NOMO-1 (cell line): ENCODE results near the gene DNAAF1.
A peak's percentile ranks its signal among the peaks of the same experiment; 100 is the strongest.

Source experiments
- DNase-seq, 2 experiments: peaks; one replicate each; lab custom pipeline; 2025; ENCODE audit not compliant: unreplicated experiment in 2 of 2; lab: John Stamatoyannopoulos, UW

The DNAAF1 gene

DNA sequence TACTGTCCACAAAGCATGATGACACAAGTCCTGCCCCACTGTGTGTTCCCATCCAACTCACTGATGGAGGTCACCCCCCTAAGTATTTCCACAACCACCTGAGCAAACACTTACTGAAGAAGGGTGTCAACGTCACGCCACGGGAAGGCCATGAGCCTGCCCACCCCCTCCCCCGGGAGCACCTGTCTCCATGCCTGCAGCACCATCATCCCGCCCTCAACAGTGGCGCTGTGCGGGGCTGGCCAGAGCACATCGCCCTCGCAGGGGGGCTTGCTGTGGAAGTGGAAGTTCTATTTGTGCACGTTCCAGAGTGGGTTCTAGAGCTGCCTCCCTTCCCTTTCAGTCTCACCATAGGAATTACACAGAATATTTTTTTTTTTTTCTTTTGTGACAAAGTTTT lies 24.1 kb upstream of the DNAAF1 start:
- DNase-seq: no peak

DNA sequence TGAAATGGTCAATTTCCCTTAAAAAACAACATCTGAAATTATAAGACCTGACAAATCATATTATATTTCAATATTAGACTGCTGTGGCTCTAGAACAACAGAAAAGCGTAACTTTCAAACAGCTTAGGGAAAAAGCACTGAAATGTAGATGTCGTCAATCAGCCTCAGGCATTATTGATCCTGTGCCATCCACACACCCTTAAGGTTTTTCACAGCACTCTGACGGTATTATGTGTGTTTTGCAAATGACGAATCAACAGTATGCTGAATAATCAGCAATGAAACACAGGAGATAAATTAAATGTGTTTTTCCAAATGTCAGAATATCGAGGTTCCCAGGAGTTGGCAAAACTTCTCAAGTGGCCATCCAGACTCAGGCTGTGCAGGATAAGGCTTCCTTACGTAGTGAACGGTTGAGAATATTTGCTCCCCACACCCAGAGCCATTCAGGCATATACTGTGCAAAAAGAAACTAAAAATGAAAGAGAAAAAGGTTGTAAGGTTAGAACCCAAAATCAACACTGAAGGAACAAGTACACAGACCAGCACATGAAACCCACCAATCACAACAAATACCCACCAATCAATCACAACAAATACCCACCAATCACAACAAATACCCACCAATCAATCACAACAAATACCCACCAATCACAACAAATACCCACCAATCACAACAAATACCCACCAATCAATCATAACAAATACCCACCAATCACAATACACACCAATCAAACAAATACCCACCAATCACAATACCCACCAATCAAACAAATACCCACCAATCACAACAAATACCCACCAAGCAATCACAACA lies 20.6 kb upstream of the DNAAF1 start:
- no peak for DNase-seq

GRCh38 chr16:84131117-84131516 lies 14.0 kb upstream of the DNAAF1 start:
- DNase-seq: no peak

DNA sequence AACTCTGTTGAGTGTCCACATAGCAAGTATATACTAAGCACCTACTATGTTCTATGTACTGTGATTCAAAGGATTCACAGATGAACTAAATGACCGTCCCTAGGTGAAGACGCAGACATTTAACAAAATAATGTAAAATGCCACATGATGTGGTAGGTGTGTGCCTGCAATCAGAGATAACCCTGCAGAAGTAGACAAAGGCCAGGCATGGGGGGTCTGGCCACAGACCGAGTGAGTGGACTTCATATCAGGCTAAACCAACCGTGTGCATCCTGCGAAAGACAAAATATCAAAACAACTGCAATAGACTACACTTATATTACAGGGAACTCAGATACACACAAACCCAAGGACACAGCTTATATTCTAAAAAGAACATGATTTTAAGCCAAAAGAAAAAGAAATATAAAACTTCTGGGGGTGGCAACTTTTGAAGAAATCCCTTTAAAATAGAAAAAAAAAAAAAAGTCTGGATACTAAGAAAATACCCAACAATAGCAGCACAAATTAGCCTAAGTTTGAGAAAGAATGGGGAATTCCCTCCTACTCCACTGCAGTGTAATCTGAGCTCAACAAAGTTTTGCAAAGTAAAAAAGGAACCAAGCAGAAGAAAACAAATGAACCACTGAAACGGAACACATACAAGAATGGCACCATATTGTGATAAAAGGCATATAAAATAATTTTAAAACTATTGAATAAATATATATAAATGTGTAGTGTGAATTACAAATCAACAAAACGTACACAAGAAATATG lies 12.4 kb upstream of the DNAAF1 start:
- no peak for DNase-seq

GRCh38 chr16:84136331-84137125 lies 8.6 kb upstream of the DNAAF1 start:
- no peak for DNase-seq

- DNase-seq: no peak
These were observed 7.8 kb upstream of the DNAAF1 start for GRCh38 chr16:84137287-84137686.

- no peak for DNase-seq
These were observed 7.2 kb upstream of the DNAAF1 start for GRCh38 chr16:84137769-84138357.

DNA sequence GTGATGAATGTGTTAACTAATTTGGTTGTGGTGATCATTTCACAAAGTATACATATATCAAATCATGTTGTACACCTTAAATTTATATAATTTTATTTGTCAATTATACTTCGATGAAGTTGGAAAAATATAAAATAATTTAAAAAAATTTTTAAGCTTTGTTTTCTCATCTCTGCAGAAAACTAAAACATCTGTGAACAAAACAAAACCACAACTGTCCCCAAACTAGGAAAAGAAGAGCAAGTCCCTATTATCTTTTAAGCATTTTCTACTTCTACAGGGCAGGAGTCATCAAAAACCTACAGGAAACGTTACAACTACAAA lies 6.6 kb upstream of the DNAAF1 start:
- no peak for DNase-seq

DNA sequence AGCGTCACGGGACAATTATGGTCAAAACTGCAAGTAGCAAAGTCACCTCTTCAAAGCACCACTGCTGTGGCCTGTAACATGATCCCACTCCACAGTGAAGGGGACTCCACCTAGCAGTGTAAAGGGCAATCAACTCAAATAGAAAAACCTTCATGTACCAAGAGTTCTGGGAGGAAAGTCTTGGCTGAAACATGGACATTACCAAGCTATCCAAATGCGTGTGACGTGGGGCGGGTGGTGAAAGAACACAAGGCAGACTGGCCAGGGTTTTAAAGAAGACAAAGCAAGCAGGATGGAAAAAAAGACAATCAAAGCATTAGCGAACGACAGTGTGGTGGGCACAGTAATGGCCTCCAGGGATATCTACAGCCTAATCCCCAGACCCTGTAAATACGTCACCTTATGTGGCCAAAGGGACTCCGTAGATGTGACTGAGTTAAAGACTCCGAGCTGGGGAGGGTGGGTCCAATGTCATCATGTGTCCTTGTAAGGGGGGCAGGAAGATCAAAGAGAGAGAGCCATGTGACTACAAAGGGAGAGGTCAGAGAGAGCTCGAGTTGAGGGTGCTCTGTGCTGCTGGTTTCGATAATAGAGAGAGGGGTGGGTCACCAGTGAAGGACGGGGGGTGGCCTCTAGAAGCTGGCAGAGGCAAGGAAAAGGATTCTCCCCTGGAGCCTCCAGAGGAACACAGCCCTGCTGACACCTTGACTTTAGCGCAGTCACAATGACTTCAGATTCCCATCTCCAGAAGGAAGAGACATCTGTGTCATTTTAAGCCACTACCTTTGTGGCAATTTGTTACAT lies 6.1 kb upstream of the DNAAF1 start:
- peak; percentile 5 to 46 for DNase-seq

DNA sequence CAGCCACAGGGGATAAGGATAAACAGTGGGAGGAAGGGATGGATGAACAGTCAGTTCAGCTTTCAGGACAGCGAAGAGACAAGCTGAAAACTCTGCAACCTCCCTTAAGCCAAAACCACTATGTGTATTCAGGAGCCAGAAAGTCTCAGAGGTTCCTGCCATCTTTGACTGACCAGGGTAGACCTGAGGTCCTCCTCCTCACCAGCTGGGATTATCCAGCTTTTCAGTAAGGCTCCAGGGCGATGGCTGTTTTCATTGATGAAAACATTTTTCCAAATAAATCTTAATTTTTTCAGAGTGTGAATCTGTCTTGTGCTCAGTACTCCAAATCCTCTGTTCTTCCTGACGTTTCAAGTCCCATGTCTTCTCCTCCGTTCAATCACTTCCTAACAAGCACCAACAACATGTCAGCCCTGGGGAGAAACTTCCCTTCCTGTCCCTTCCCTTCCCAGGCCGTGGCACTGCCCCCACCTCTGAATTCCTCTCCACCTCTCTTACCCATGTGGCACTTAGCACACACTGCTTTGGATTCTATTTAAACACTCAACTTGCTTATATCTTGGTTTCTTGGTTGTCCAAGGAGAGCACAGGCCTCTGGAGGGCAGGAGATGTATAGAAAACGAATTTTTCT lies 5.4 kb upstream of the DNAAF1 start:
- no peak for DNase-seq

- no peak for DNase-seq
These were observed 3.9 kb upstream of the DNAAF1 start for GRCh38 chr16:84141143-84141670.

- DNase-seq: no peak
These were observed 2.0 kb upstream of the DNAAF1 start for GRCh38 chr16:84143081-84143480.

- no peak for DNase-seq
These were observed 1.3 kb upstream of the DNAAF1 start for GRCh38 chr16:84143784-84144199.

DNA sequence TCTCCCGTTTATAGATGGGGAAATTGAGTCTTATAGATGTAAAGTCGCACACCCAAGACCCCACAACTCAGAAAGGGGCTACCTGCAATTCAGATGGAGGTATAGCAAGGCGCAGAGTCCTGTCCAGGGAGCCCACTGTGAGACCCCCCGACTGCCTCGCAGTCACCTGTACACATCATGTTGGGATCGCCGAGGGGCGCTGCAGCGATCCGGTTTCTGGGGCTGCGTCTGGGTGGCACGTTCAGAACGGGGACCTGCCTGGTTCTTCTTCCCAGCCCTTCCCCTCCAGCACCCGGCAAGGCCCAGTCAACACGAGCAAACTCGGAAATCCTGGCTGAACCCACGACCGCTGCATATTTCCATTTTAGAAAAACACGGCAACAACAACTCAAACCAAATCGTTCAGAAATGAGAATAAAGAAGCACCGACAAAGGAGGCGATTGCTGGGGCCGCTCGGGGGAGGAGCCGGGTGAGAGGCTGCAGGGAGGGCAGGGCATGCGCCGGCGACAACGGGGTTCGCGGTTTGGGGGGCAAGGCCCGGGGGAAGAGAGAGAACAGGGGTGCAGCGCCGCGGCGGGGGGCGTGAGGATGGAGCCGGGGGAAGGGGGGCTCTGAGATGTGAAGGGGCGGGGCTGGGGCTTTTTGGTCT lies 774 bp upstream of the DNAAF1 start:
- DNase-seq: peak; percentile 11 to 51

- no peak for DNase-seq
These were observed 5.8 kb downstream of the DNAAF1 start for GRCh38 chr16:84150926-84151325.

GRCh38 chr16:84153660-84154214 lies 8.6 kb downstream of the DNAAF1 start:
- DNase-seq: no peak

GRCh38 chr16:84155226-84155625 lies 10.1 kb downstream of the DNAAF1 start:
- no peak for DNase-seq

DNA sequence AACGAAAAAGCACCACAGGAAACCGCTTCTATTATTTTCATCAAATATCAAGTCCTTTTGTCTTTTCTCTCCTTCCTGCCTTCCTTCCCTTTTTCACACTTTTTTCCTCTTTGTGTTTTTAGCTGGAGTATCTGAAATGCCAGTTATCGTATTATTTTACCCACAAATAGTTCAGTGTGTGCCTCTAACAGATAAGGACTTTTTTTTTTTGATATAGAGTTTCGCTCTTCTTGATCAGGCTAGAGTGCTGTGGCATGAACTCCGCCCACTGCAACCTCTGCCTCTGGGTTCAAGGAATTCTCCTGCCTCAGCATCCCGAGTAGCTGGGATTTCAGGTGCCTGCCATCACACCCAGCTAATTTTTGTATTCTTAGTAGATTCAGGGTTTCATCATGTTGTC lies 10.7 kb downstream of the DNAAF1 start:
- no peak for DNase-seq

DNA sequence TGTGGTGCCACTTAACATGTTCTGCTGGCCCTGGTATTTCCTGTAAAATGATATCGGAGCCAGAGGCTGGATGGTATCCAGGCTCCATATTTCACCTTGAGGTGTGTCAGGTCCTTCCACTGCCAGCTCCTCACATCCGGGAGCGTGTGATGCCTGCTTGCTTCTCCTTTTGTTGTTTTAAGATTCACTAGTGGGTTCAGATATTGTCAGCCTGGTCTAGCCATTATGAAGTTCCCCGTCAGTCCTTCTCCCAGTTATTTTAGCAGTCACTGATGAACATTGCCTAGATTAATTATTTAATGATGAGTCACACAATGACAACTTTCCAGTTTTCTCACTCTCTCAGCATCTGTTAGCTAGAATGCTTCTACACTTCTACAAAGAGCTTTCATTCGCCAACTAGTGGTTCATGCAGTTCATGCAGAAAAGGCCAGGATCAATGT lies 11.3 kb downstream of the DNAAF1 start:
- DNase-seq: no peak
